HepG2 (cell line): ENCODE data around the gene CYSLTR2. TPM values are rescaled to one million over a fixed set of nuclear protein-coding genes. Genes with fewer than 3 reads are reported as not detected.

Experiments used
- ATAC-seq: fragments of 200-7000 bp; cut with Tn5 transposase; 3 replicates; pipeline ENCODE4 v1.9.1; 2020; ENCODE audit warnings: mild to moderate bottlenecking, moderate library complexity
- BruUV-seq: library from RNA; stranded (reverse); fragments of 400-500 nt; replicated peaks from 2 replicates; lab custom pipeline; 2021; lab: Mats Ljungman, UMichigan
- CTCF ChIA-PET: fragments of 300-600 bp; formaldehyde crosslinking; extraction: SDS; loops from one replicate; lab custom pipeline; 2021; ENCODE audit warnings: low total read pairs, inconsistent platforms, low intra/inter-chr PET ratio; lab: Yijun Ruan, JAX
- POLR2A ChIA-PET: fragments of 350-600 bp; sonication (Branson Sonifier 250); formaldehyde crosslinking; loops from one replicate; lab custom pipeline; 2020; ENCODE audit warnings: antibody characterized with exemption, inconsistent platforms; lab: Yijun Ruan, JAX
- DNase-seq: peaks from one replicate; pipeline ENCODE4 v3.0.0-alpha.2; 2015; ENCODE audit warnings: low spot score
- FAIRE-seq: peaks from 3 replicates; lab custom pipeline; 2011; peaks lifted over from hg19 to GRCh38; lab: Jason Lieb, UNC
- H2AFZ ChIP-seq: one replicate; pipeline ENCODE4 v1.6.1; 2011; ENCODE audit warnings: low read length, inconsistent platforms
- H3K27ac ChIP-seq: fragments of 300-600 bp; 3 replicates; pipeline ENCODE4 v1.8.0; 2011; ENCODE audit warnings: mixed run types, mild to moderate bottlenecking, mixed read lengths, low read length, inconsistent platforms; ENCODE audit not compliant: insufficient read depth; ENCODE audit errors: extremely low read length
- H3K27me3 ChIP-seq, 2 experiments: fragments of 200-600 bp in 1 of 2; 2 replicates in 1 of 2; 3 replicates in 1 of 2; pipeline versions ENCODE4 v1.6.0 to v1.8.0; 2011; ENCODE audit warnings: low read length in 2 of 2, mild to moderate bottlenecking in 2 of 2, moderate library complexity in 2 of 2, inconsistent platforms in 1 of 2; ENCODE audit not compliant: insufficient read depth in 2 of 2, control insufficient read depth in 1 of 2
- H3K36me3 ChIP-seq, 2 experiments: fragments of 200-600 bp in 1 of 2; replicated peaks in 1 of 2; 2 replicates in 1 of 2; 3 replicates in 1 of 2; pipeline versions ENCODE4 v1.5.1 to v1.8.0; 2011; ENCODE audit warnings: low read length in 2 of 2, inconsistent platforms in 1 of 2; ENCODE audit not compliant: insufficient read depth in 2 of 2, control insufficient read depth in 1 of 2
- H3K4me1 ChIP-seq: 2 replicates; pipeline ENCODE4 v1.5.1; 2012; ENCODE audit warnings: low read length, inconsistent platforms; ENCODE audit not compliant: insufficient read depth
- H3K4me2 ChIP-seq: 2 replicates; pipeline ENCODE4 v1.6.0; 2011; ENCODE audit warnings: low read depth, low read length, inconsistent platforms
- H3K4me3 ChIP-seq, 3 experiments: fragments of 200-600 bp in 1 of 3; sonication (generic), shearing (Covaris generic) in 1 of 3; replicated peaks in 1 of 3; 2 replicates each; pipeline ENCODE4 v1.5.1; 2011 to 2016; ENCODE audit warnings: low read length in 3 of 3, inconsistent platforms in 2 of 3, low read depth in 2 of 3, mild to moderate bottlenecking in 2 of 3, control low read depth in 1 of 3, mixed read lengths in 1 of 3; ENCODE audit not compliant: insufficient read depth in 1 of 3
- H3K79me2 ChIP-seq: one replicate; pipeline ENCODE4 v1.6.1; 2011; ENCODE audit warnings: low read length, inconsistent platforms; ENCODE audit not compliant: insufficient read depth
- H3K9ac ChIP-seq: 2 replicates; pipeline ENCODE4 v1.6.0; 2011; ENCODE audit warnings: mild to moderate bottlenecking, low read depth, low read length, inconsistent platforms; ENCODE audit not compliant: insufficient read depth
- H3K9me3 ChIP-seq: 2 replicates; pipeline ENCODE4 v1.5.1; 2012; ENCODE audit warnings: mild to moderate bottlenecking, low read length
- H4K20me1 ChIP-seq: 2 replicates; pipeline ENCODE4 v1.6.0; 2011; ENCODE audit warnings: inconsistent platforms, mild to moderate bottlenecking, low read length, moderate library complexity; ENCODE audit not compliant: insufficient read depth
- ATF1 ChIP-seq: IDR thresholded peaks from 2 replicates; pipeline ENCODE4 v1.6.1; 2016; ENCODE audit warnings: mild to moderate bottlenecking, control low read depth
- BRF2 ChIP-seq: sonication (generic); formaldehyde crosslinking; IDR thresholded peaks from 2 replicates; pipeline ENCODE4 v1.8.1; 2022; ENCODE audit warnings: mild to moderate bottlenecking, missing genetic modification reagents
- CBX5 ChIP-seq: sonication (generic); formaldehyde crosslinking; IDR thresholded peaks from 2 replicates; pipeline ENCODE4 v1.4.0; 2020; ENCODE audit warnings: missing genetic modification reagents, borderline replicate concordance
- EED ChIP-seq: sonication (generic); formaldehyde crosslinking; IDR thresholded peaks from 2 replicates; pipeline ENCODE4 v1.5.0; 2020; ENCODE audit warnings: mild to moderate bottlenecking, missing genetic modification reagents
- HINFP ChIP-seq: sonication (generic); formaldehyde crosslinking; IDR thresholded peaks from 2 replicates; pipeline ENCODE4 v1.4.0; 2020; ENCODE audit warnings: low read depth, mild to moderate bottlenecking, missing genetic modification reagents
- NFATC3 ChIP-seq: sonication (generic); formaldehyde crosslinking; IDR thresholded peaks from 2 replicates; pipeline ENCODE4 v1.5.1; 2020; ENCODE audit warnings: mild to moderate bottlenecking, missing genetic modification reagents
- PHF21A ChIP-seq: sonication (generic); formaldehyde crosslinking; IDR thresholded peaks from 2 replicates; pipeline ENCODE4 v1.5.0; 2020; ENCODE audit warnings: mild to moderate bottlenecking, missing genetic modification reagents
- SIX4 ChIP-seq: sonication (generic); formaldehyde crosslinking; IDR thresholded peaks from 2 replicates; pipeline ENCODE4 v1.4.0; 2020; ENCODE audit warnings: missing genetic modification reagents
- TCF12 ChIP-seq, 2 experiments: fragments of 450-650 bp in 1 of 2; sonication (generic) in 1 of 2; formaldehyde crosslinking in 1 of 2; IDR thresholded peaks; 2 replicates each; pipeline versions ENCODE4 v1.6.1 to v1.8.0; 2017 to 2022; ENCODE audit warnings: antibody characterized with exemption in 1 of 2, mild to moderate bottlenecking in 1 of 2, missing genetic modification reagents in 1 of 2, moderate library complexity in 1 of 2
- ZNF136 ChIP-seq: sonication (generic); formaldehyde crosslinking; IDR thresholded peaks from 2 replicates; pipeline ENCODE4 v1.8.1; 2022; ENCODE audit warnings: low read depth, mild to moderate bottlenecking, moderate library complexity, missing genetic modification reagents
- ZNF17 ChIP-seq: sonication (generic); formaldehyde crosslinking; IDR thresholded peaks from 2 replicates; pipeline ENCODE4 v1.5.0; 2020; ENCODE audit warnings: mild to moderate bottlenecking, missing genetic modification reagents
- ZNF251 ChIP-seq: sonication (generic); formaldehyde crosslinking; IDR thresholded peaks from 2 replicates; pipeline ENCODE4 v1.9.0; 2021; ENCODE audit warnings: mild to moderate bottlenecking, missing genetic modification reagents
- ZNF687 ChIP-seq: sonication (generic); formaldehyde crosslinking; IDR thresholded peaks from 2 replicates; pipeline ENCODE4 v1.5.1; 2020; ENCODE audit warnings: mild to moderate bottlenecking, missing genetic modification reagents, moderate library complexity
- ZNF7 ChIP-seq: IDR thresholded peaks from 2 replicates; pipeline ENCODE4 v1.6.1; 2016; ENCODE audit warnings: missing biosample characterization, missing genetic modification reagents
- WGBS: methylation state at CpG from one replicate; pipeline ENCODE4 v1.1.6; 2017; ENCODE audit warnings: low lambda C conversion rate; 5-methylcytosine and 5-hydroxymethylcytosine counted together
- in situ Hi-C: cut with HindIII; loops from 2 replicates; pipeline ENCODE4 v1.10.0; 2017; ENCODE audit warnings: low pct_unique_long_range_greater_than_20kb; ENCODE audit not compliant: extremely low pct_ligation_motif_present
- intact Hi-C: fragments of 100-400 bp; cut with micrococcal nuclease; formaldehyde crosslinking; loops from one replicate; pipeline ENCODE4 v1.10.0; 2022; ENCODE audit not compliant: unreplicated experiment
- polyA plus RNA-seq, 8 experiments: library from polyadenylated mRNA; depleted of rRNA in 3 of 8; stranded (reverse) in 7 of 8; unstranded in 1 of 8; fragments of >200 nt; fragmentation: Illumina TruSeq in 4 of 8; extraction: Trizol in 4 of 8; gene quantifications; 2 replicates each; pipeline versions ENCODE4 v1.2.1 to v1.2.3, GENCODE V29; 2011 to 2016; ENCODE audit warnings: low read depth in 4 of 8, missing spikeins in 1 of 8, mixed read lengths in 1 of 8; ENCODE audit not compliant: insufficient read depth in 1 of 8
- total RNA-seq, 5 experiments: library from RNA; depleted of rRNA; stranded (reverse); fragments of >200 nt; fragmentation: Illumina TruSeq; extraction: Trizol; gene quantifications; 2 replicates each; pipeline ENCODE4 v1.2.3, GENCODE V29; 2016; ENCODE audit warnings: low read depth in 1 of 5

The CYSLTR2 gene
- total and polyA plus RNA-seq, 2 of the 13 experiments (the other 11 are each of a cell fraction or from before 2014, with no cell fraction given): not detected

- ChIA-PET POLR2A (no interaction called here), CTCF (no interaction called here)
- Histone ChIP-seq H3K4me2 (no peak overlapping the region), H3K9me3 (no peaks in the 10 kb centered on the region), H3K36me3 (no peaks in the 10 kb centered on the region), H2AFZ (no peak overlapping the region), H3K79me2 (no peaks in the 10 kb centered on the region), H4K20me1 (no peaks in the 10 kb centered on the region), H3K27ac (no peak overlapping the region), H3K4me3 (no peak overlapping the region), H3K27me3 (no peaks in the 10 kb centered on the region), H3K9ac (no peak overlapping the region), H3K4me1 (no peaks in the 10 kb centered on the region)
- 25% methylated on average over 3 of the region's 3 CpGs for WGBS
- DNase-seq (no peak), FAIRE-seq (no peak), ATAC-seq (no peak)
- BruUV-seq: no TSS peak
- TF ChIP-seq ZNF7: no peak
- no peak for TF ChIP-seq EED (CRISPR knock-in tag)
- no peak for TF ChIP-seq ZNF17
- TF ChIP-seq ATF1 (CRISPR knock-in tag): no peak
- TF ChIP-seq ZNF136: no peak
- intact Hi-C loops: no loop called here
- in situ Hi-C loops: no loop called here
These were observed 33.5 kb downstream of the CYSLTR2 start for GRCh38 chr13:48687249-48687648.

GRCh38 chr13:48693998-48694397 lies 40.3 kb downstream of the CYSLTR2 start:
- ChIA-PET POLR2A (no interaction called here), CTCF (no interaction called here)
- Histone ChIP-seq H3K9me3 (no peaks in the 10 kb centered on the region), H3K79me2 (no peaks in the 10 kb centered on the region), H3K27ac (no peak overlapping the region), H3K27me3 (no peaks in the 10 kb centered on the region), H3K4me2 (no peak overlapping the region), H3K9ac (no peak overlapping the region), H3K4me3 (no peak overlapping the region), H3K36me3 (no peaks in the 10 kb centered on the region), H4K20me1 (no peaks in the 10 kb centered on the region), H2AFZ (no peak overlapping the region), H3K4me1 (no peaks in the 10 kb centered on the region)
- intact Hi-C loops: no loop called here
- DNase-seq (no peak), FAIRE-seq (no peak), ATAC-seq (no peak)
- in situ Hi-C loops: no loop called here
- BruUV-seq: no TSS peak
- 2% methylated on average over 3 of the region's 3 CpGs for WGBS
- TF ChIP-seq ZNF251 (CRISPR knock-in tag) (no peak), BRF2 (no peak), SIX4 (no peak), HINFP (no peak), CBX5 (CRISPR knock-in tag) (no peak), ZNF687 (CRISPR knock-in tag) (no peak), NFATC3 (CRISPR knock-in tag) (no peak), TCF12 (IDR thresholded peaks at IDR 0.05) (no peak), TCF12 (CRISPR knock-in tag; IDR thresholded peaks at IDR 0.05) (no peak), PHF21A (CRISPR knock-in tag) (no peak)
